Right lobe of liver (tissue), 6 donors: ENCODE measurements around the gene URB1. TPM values are rescaled to one million over a fixed set of nuclear protein-coding genes. Genes with fewer than 3 reads are reported as not detected.
"Not testable (repeated sequence)": the region's sequence is repeated elsewhere in the genome, so short reads cannot be mapped to it uniquely, and the experiment has no call there.

Experiments used
- ATAC-seq, 4 donors: fragments of 200-7000 bp; cut with Tn5 transposase; one replicate each; pipeline ENCODE4 v1.9.1; 2020; ENCODE audit warnings: mild to moderate bottlenecking in 4 of 4, moderate library complexity in 4 of 4
- DNase-seq, 3 donors: peaks; one replicate each; pipeline ENCODE4 v3.0.0-alpha.2; 2020
- H3K27ac ChIP-seq, 3 donors: fragments of 200-600 bp; one replicate each; pipeline ENCODE4 v1.8.0; 2022
- H3K27me3 ChIP-seq, 2 donors: fragments of 200-600 bp; one replicate each; pipeline ENCODE4 v1.8.0; 2022
- H3K36me3 ChIP-seq, 4 donors: fragments of 200-600 bp; sonication (generic) in 1 of 4; one replicate each; pipeline versions ENCODE4 v1.5.1 to v1.8.0; 2017 to 2022; ENCODE audit warnings: control low read depth in 1 of 4
- H3K4me1 ChIP-seq, 4 donors: fragments of 200-600 bp; sonication (generic) in 1 of 4; one replicate each; pipeline versions ENCODE4 v1.5.1 to v1.8.0; 2017 to 2022; ENCODE audit warnings: control low read depth in 1 of 4
- H3K4me3 ChIP-seq, 3 donors: fragments of 200-600 bp; one replicate each; pipeline ENCODE4 v1.8.0; 2022
- H3K9me3 ChIP-seq, 4 donors: fragments of 200-600 bp; sonication (generic) in 1 of 4; one replicate each; pipeline versions ENCODE4 v1.5.1 to v1.8.0; 2017 to 2022; ENCODE audit warnings: control low read depth in 1 of 4
- POLR2A ChIP-seq: fragments of 450-650 bp; IDR thresholded peaks from one replicate; pipeline ENCODE4 v1.6.1; 2017; ENCODE audit warnings: antibody characterized with exemption, mild to moderate bottlenecking
- WGBS: methylation state at CpG from one replicate; pipeline ENCODE4 v1.1.6; 2018; ENCODE audit warnings: low coverage, low lambda C conversion rate; ENCODE audit not compliant: insufficient coverage; ENCODE audit errors: missing lambda C conversion rate; 5-methylcytosine and 5-hydroxymethylcytosine counted together
- intact Hi-C, 2 donors: fragments of 100-400 bp; cut with DNase I; formaldehyde crosslinking; loops; one replicate each; pipeline versions ENCODE4 v1.11.2 to v1.14.1; 2022
- total RNA-seq, 6 experiments: library from RNA; depleted of rRNA in 2 of 6; stranded (reverse); fragments of >200 nt in 2 of 6; fragmentation: NEBNext Ultra II Directional in 3 of 6; extraction: Animal tissue kit (Norgen Biotek cat#: 25700) in 3 of 6; gene quantifications; one replicate each; pipeline versions ENCODE4 v1.1.0 to v1.2.4, GENCODE V29; 2016 to 2023
- TF ChIP-seq, protein P1 (sequence below), 4 donors: fragments of 200-600 bp in 3 of 4; fragments of 450-650 bp in 1 of 4; IDR thresholded peaks; one replicate each; pipeline versions ENCODE4 v1.5.1 to v1.8.0; 2016 to 2022; ENCODE audit warnings: antibody characterized with exemption in 4 of 4, mild to moderate bottlenecking in 2 of 4
- donor health status: DM: no; HTN: yes; CAD: no.
- donor health status: DM: no; HTN: no; CAD: no.
- donor health status: DM: no; HTN: no; CAD: no.
- donor health status: DM: no; HTN: yes; CAD: no.
- donor health status: DM: no; HTN: yes; CAD: no.

The URB1 gene
- total RNA-seq, 6 experiments from 2014 or later = 6.3 to 13.6 (median 9.8) TPM

- H3K4me3 ChIP-seq = no peak overlapping the region
- DNase-seq = peak in 2 of 3 donors; percentile 37 to 63
- WGBS = 13% methylated on average over 5 of the region's 5 CpGs
- H3K9me3 ChIP-seq = no peaks in the 10 kb centered on the region
- intact Hi-C loops = loop anchor here (5.0 to 10.0 kb wide), 2 partner anchors 192 to 199 kb away; no protein-coding TSS in a partner anchor
- no peak for TF ChIP-seq POLR2A
- TF ChIP-seq, protein P1, sequence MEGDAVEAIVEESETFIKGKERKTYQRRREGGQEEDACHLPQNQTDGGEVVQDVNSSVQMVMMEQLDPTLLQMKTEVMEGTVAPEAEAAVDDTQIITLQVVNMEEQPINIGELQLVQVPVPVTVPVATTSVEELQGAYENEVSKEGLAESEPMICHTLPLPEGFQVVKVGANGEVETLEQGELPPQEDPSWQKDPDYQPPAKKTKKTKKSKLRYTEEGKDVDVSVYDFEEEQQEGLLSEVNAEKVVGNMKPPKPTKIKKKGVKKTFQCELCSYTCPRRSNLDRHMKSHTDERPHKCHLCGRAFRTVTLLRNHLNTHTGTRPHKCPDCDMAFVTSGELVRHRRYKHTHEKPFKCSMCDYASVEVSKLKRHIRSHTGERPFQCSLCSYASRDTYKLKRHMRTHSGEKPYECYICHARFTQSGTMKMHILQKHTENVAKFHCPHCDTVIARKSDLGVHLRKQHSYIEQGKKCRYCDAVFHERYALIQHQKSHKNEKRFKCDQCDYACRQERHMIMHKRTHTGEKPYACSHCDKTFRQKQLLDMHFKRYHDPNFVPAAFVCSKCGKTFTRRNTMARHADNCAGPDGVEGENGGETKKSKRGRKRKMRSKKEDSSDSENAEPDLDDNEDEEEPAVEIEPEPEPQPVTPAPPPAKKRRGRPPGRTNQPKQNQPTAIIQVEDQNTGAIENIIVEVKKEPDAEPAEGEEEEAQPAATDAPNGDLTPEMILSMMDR (IDR thresholded peaks at IDR 0.05) = peak; percentile 55 to 73 (median 60)
- H3K4me1 ChIP-seq = no peaks in the 10 kb centered on the region
- no peaks in the 10 kb centered on the region for H3K27me3 ChIP-seq
- ATAC-seq = peak; percentile 85 to 94 (median 92)
- H3K27ac ChIP-seq = no peak overlapping the region
- no peaks in the 10 kb centered on the region for H3K36me3 ChIP-seq
Measured at GRCh38 chr21:32403201-32403777, 10.5 kb upstream of the URB1 start.

DNA sequence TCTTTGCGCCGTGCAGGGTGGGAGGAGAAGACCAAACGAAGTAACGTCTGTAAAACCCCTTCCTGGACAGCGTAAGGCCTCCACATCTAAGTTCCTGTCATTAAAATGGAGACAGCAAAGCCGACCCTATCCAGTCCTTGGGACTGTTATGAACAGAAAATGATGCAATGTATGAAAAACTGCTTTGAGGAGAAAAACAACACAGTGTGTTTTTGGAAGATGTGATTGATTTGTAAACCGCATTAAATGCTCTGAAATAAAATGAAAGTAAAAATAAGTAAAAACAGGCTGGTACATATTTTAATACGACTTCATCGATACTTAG, 827 bp upstream of the URB1 start:
- ATAC-seq (no peak), DNase-seq (no peak)
- 57% methylated on average over 9 of the region's 9 CpGs for WGBS
- Histone ChIP-seq H3K4me1 (peaks cover 0 to 13% (median 5%) of the 10 kb centered on the region in 4 donors), H3K36me3 (no peaks in the 10 kb centered on the region), H3K27me3 (no peaks in the 10 kb centered on the region), H3K4me3 (peak overlapping the region; percentile 89 to 100 (median 100)), H3K9me3 (no peaks in the 10 kb centered on the region), H3K27ac (peak overlapping the region in 2 of 3 donors; percentile 71 to 78)
- TF ChIP-seq POLR2A = no peak
- TF ChIP-seq, protein P1 (IDR thresholded peaks at IDR 0.05) = no peak
- intact Hi-C loops = no loop called here

- no peaks in the 10 kb centered on the region for H3K27me3 ChIP-seq
- H3K9me3 ChIP-seq = no peaks in the 10 kb centered on the region
- peak; percentile 19 to 49 (median 28) for ATAC-seq
- no peak for TF ChIP-seq POLR2A
- TF ChIP-seq, protein P1 (IDR thresholded peaks at IDR 0.05) = no peak
- H3K36me3 ChIP-seq = no peaks in the 10 kb centered on the region
- WGBS = 0% methylated on average over 9 of the region's 32 CpGs
- peaks cover 0 to 13% (median 5%) of the 10 kb centered on the region in 4 donors for H3K4me1 ChIP-seq
- peak overlapping the region; percentile 89 to 100 (median 100) for H3K4me3 ChIP-seq
- no peak for DNase-seq
- H3K27ac ChIP-seq = no peak overlapping the region
- intact Hi-C loops = no loop called here
Measured at GRCh38 chr21:32392299-32392879, 423 bp downstream of the URB1 start.

DNA sequence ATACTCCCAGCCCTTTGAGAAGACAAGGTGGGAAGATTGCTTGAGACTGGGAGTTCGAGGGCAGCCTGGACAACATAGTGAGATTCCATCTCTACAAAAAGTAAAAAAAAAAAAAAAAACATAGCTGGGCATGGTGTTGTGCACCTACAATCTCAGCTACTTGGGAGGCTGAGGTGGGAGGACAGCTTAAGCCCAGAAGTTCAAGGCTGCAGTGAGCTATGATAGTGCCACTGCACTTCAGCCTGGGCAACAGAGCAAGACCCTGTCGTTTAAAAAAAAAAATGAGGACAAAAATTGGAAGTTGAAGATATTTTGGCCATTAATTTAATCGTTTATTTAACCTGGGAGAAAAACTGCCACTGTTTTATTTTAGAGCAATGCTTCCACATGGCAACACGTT, 1.1 kb downstream of the URB1 start:
- no peaks in the 10 kb centered on the region for H3K36me3 ChIP-seq
- no peaks in the 10 kb centered on the region for H3K27me3 ChIP-seq
- H3K4me1 ChIP-seq = peaks cover 0 to 16% (median 5%) of the 10 kb centered on the region in 4 donors
- H3K9me3 ChIP-seq = no peaks in the 10 kb centered on the region
- intact Hi-C loops = no loop called here
- peak overlapping the region; percentile 89 to 100 (median 100) for H3K4me3 ChIP-seq
- H3K27ac ChIP-seq = no peak overlapping the region
- DNase-seq (no peak), ATAC-seq (no peak)
- TF ChIP-seq POLR2A = no peak
- TF ChIP-seq, protein P1 (IDR thresholded peaks at IDR 0.05) = no peak
- WGBS = 63% methylated on average over 4 of the region's 4 CpGs

DNA sequence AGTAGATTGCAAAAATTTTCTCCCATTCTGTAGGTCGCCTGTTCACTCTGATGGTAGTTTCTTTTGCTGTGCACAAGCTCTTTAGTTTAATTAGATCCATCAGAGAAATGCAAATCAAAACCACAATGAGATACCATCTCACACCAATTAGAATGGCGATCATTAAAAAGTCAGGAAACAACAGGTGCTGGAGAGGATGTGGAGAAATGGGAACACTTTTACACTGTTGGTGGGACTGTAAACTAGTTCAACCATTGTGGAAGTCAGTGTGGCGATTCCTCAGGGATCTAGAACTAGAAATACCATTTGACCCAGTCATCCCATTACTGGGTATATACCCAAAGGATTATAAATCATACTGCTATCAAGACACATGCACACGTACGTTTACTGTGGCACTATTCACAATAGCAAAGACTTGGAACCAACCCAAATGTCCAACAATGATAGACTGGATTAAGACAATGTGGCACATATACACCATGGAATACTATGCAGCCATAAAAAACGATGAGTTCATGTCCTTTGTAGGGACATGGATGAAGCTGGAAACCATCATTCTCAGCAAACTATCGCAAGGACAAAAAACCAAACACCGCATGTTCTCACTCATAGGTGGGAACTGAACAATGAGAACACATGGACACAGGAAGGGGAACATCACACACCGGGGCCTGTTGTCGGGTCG, 2.1 kb downstream of the URB1 start:
- H3K4me3 ChIP-seq, H3K36me3 ChIP-seq, H3K27ac ChIP-seq, H3K27me3 ChIP-seq, ATAC-seq, intact Hi-C loops, DNase-seq, H3K9me3 ChIP-seq: not testable (repeated sequence)
- 83% methylated on average over 7 of the region's 11 CpGs for WGBS
- peaks cover 0 to 21% (median 5%) of the 10 kb centered on the region in 4 donors for H3K4me1 ChIP-seq
